ENCODE results near the gene MAOB.

GRCh38 chrX:43805579-43805978 is 76.7 kb downstream of the MAOB start:
- no peak for TF ChIP-seq GATA2 (IDR thresholded peaks at IDR 0.05; ENCODE audit: low read depth, low read length)
- no peak for TF ChIP-seq GATA3 (IDR thresholded peaks at IDR 0.05; ENCODE audit: low read depth, low read length)
